Measurements from ENCODE around the gene PPP1R12C. TPM values are rescaled to one million over a fixed set of nuclear protein-coding genes. Genes with fewer than 3 reads are reported as not detected.

PPP1R12C gene
- total RNA-seq, 1 experiment from 2014 or later, result 92.3 TPM

- POLR2A ChIA-PET, result interaction anchor here (1.0 kb wide), 1 partner anchor 167 kb away, joined by 3 read pairs; no protein-coding TSS in a partner anchor
- TF ChIP-seq JAZF1 (CRISPR knock-in tag; IDR thresholded peaks at IDR 0.05), result no peak
- TF ChIP-seq ZBTB43 (CRISPR knock-in tag; IDR thresholded peaks at IDR 0.05), result no peak
- TF ChIP-seq ZNF281 (CRISPR knock-in tag; IDR thresholded peaks at IDR 0.05), result no peak
- TF ChIP-seq TCF7 (CRISPR knock-in tag; IDR thresholded peaks at IDR 0.05; ENCODE audit: low read depth), result no peak
- TF ChIP-seq NR3C1 (CRISPR knock-in tag; conservative IDR thresholded peaks at IDR 0.05; ENCODE audit: low read depth), result no peak
- no peak for TF ChIP-seq EMX1 (CRISPR knock-in tag; IDR thresholded peaks at IDR 0.05)
- TF ChIP-seq AFF4 (CRISPR knock-in tag; IDR thresholded peaks at IDR 0.05; ENCODE audit: borderline replicate concordance), result no peak
- TF ChIP-seq CDX4 (CRISPR knock-in tag; IDR thresholded peaks at IDR 0.05; ENCODE audit: borderline replicate concordance), result no peak
- no peak for TF ChIP-seq MLX (CRISPR knock-in tag; IDR thresholded peaks at IDR 0.05)
- TF ChIP-seq TEAD1 (CRISPR knock-in tag; IDR thresholded peaks at IDR 0.05), result no peak
- Mint-ChIP-seq H3K9me3 (no peaks in the 10 kb centered on the region), H3K4me3 (no peak overlapping the region), H3K36me3 (peaks cover 60% of the 10 kb centered on the region), H3K27ac (no peak overlapping the region; the same call in 1 of the 2 replicates), H3K27me3 (ENCODE audit: low read depth) (no peaks in the 10 kb centered on the region), H3K4me1 (no peaks in the 10 kb centered on the region)
- CTCF ChIA-PET, result no interaction called here
- DNase-seq (ENCODE audit: low spot score), result no peak
- no peak for ATAC-seq
These were observed 69.0 kb downstream of the PPP1R12C start for GRCh38 chr19:55048446-55048845.

- Mint-ChIP-seq H3K4me3 (no peak overlapping the region), H3K9me3 (no peaks in the 10 kb centered on the region), H3K27ac (no peak overlapping the region), H3K36me3 (peaks cover 56% of the 10 kb centered on the region), H3K27me3 (ENCODE audit: low read depth) (no peaks in the 10 kb centered on the region), H3K4me1 (no peaks in the 10 kb centered on the region)
- ChIA-PET POLR2A (interaction anchor here (1.0 kb wide), 1 partner anchor 167 kb away, joined by 3 read pairs; no protein-coding TSS in a partner anchor), CTCF (interaction anchor here (1.4 kb wide), 1 partner anchor 167 kb away, joined by 6 read pairs; no protein-coding TSS in a partner anchor)
- ATAC-seq (no peak), DNase-seq (ENCODE audit: low spot score) (no peak)
- TF ChIP-seq ZNF423 (CRISPR knock-in tag; IDR thresholded peaks at IDR 0.05), result no peak
- TF ChIP-seq ATF6 (CRISPR knock-in tag; IDR thresholded peaks at IDR 0.05), result no peak
These were observed 69.5 kb downstream of the PPP1R12C start for GRCh38 chr19:55047951-55048350.

Measured in WTC11 (cell line).